ENCODE data around the gene RFNG.

RFNG gene

GRCh38 chr17:81998691-81999438 is 52.7 kb downstream of the RFNG start:
- DNase-seq = no peak

GRCh38 chr17:81998212-81998611 is 53.4 kb downstream of the RFNG start:
- no peak for DNase-seq

Data from activated CD4-positive, alpha-beta T cell treated with anti-CD3 and anti-CD28 coated beads for 1 hour (primary cell).